ENCODE data around the gene KCNN1.
A peak's percentile ranks its signal among the peaks of the same experiment; 100 is the strongest.
"Not testable (repeated sequence)": the region's sequence is repeated elsewhere in the genome, so short reads cannot be mapped to it uniquely, and the experiment has no call there.

KCNN1 gene

GRCh38 chr19:17966550-17967256, at the start of gene KCNN1:
TSS of gene KCNN1 (plus strand) at chr19:17967107. CDS start at chr19:17973889, 6,782 bp downstream.
- no peak for DNase-seq (ENCODE audit: low read depth)

GRCh38 chr19:17918151-17918550, 48.8 kb upstream of the KCNN1 start:
- DNase-seq (ENCODE audit: low read depth) = not testable (repeated sequence)

- not testable (repeated sequence) for DNase-seq (ENCODE audit: low read depth)
Observed at GRCh38 chr19:17919122-17919521, 47.8 kb upstream of the KCNN1 start.

GRCh38 chr19:17920527-17920926, 46.4 kb upstream of the KCNN1 start:
- DNase-seq (ENCODE audit: low read depth) = no peak

- no peak for DNase-seq (ENCODE audit: low read depth)
Observed at GRCh38 chr19:17922138-17922537, 44.8 kb upstream of the KCNN1 start.

- no peak for DNase-seq (ENCODE audit: low read depth)
Observed at GRCh38 chr19:17926044-17926443, 40.9 kb upstream of the KCNN1 start.

- no peak for DNase-seq (ENCODE audit: low read depth)
Observed at GRCh38 chr19:17929056-17929455, 37.9 kb upstream of the KCNN1 start.

- no peak for DNase-seq (ENCODE audit: low read depth)
Observed at GRCh38 chr19:17931532-17932191, 35.2 kb upstream of the KCNN1 start.

- peak; percentile 84 for DNase-seq (ENCODE audit: low read depth)
Observed at GRCh38 chr19:17932485-17933338, 34.2 kb upstream of the KCNN1 start, which contains the start of gene CCDC124. TSS of gene CCDC124 (plus strand) at chr19:17933015. CDS start at chr19:17936421, 3,406 bp downstream.

GRCh38 chr19:17933414-17934129, 33.3 kb upstream of the KCNN1 start:
- no peak for DNase-seq (ENCODE audit: low read depth)

- no peak for DNase-seq (ENCODE audit: low read depth)
Observed at GRCh38 chr19:17936379-17936778, 30.5 kb upstream of the KCNN1 start.

GRCh38 chr19:17937371-17937900, 29.5 kb upstream of the KCNN1 start:
- DNase-seq (ENCODE audit: low read depth) = no peak

- DNase-seq (ENCODE audit: low read depth) = peak; percentile 60
Observed at GRCh38 chr19:17938092-17938845, 28.6 kb upstream of the KCNN1 start.

- no peak for DNase-seq (ENCODE audit: low read depth)
Observed at GRCh38 chr19:17942181-17942580, 24.7 kb upstream of the KCNN1 start.

GRCh38 chr19:17942582-17943273, 24.2 kb upstream of the KCNN1 start:
- no peak for DNase-seq (ENCODE audit: low read depth)

- DNase-seq (ENCODE audit: low read depth) = no peak
Observed at GRCh38 chr19:17943274-17944221, 23.4 kb upstream of the KCNN1 start.

GRCh38 chr19:17944301-17944700, 22.6 kb upstream of the KCNN1 start:
- DNase-seq (ENCODE audit: low read depth) = no peak

- peak; percentile 28 for DNase-seq (ENCODE audit: low read depth)
Observed at GRCh38 chr19:17946965-17947784, 19.7 kb upstream of the KCNN1 start.
